HFFc6 (cell line): ENCODE data around the gene TMEM63A. TPM values are rescaled to one million over a fixed set of nuclear protein-coding genes. Genes with fewer than 3 reads are reported as not detected.
A peak's percentile ranks its signal among the peaks of the same experiment; 100 is the strongest.

Experiments used
- DNase-seq: peaks from one replicate; pipeline ENCODE4 v3.0.0-alpha.2; 2018
- H3K27ac Mint-ChIP-seq: 2 replicates; pipeline ENCODE4 v1.8.0; 2020; ENCODE audit warnings: mild to moderate bottlenecking, mixed read lengths
- H3K27me3 Mint-ChIP-seq: 2 replicates; pipeline ENCODE4 v1.8.0; 2021; ENCODE audit warnings: mild to moderate bottlenecking, moderate library complexity, mixed read lengths; ENCODE audit not compliant: insufficient read depth
- H3K36me3 Mint-ChIP-seq: 2 replicates; pipeline ENCODE4 v1.8.0; 2021; ENCODE audit warnings: low read depth, mixed read lengths
- H3K4me1 Mint-ChIP-seq: 2 replicates; pipeline ENCODE4 v1.8.0; 2020; ENCODE audit warnings: low read depth, mixed read lengths
- H3K4me3 Mint-ChIP-seq: 2 replicates; pipeline ENCODE4 v1.8.0; 2020; ENCODE audit warnings: mild to moderate bottlenecking, moderate library complexity, mixed read lengths
- H3K9me3 Mint-ChIP-seq: 2 replicates; pipeline ENCODE4 v1.8.0; 2020; ENCODE audit warnings: mild to moderate bottlenecking, mixed read lengths
- CTCF ChIP-seq: fragments of 200-600 bp; sonication (generic); IDR thresholded peaks from 2 replicates; pipeline ENCODE4 v1.5.0; 2021; ENCODE audit warnings: antibody characterized with exemption, mild to moderate bottlenecking
- total RNA-seq, 6 experiments: library from RNA; stranded (reverse); fragmentation: NEBNext Ultra II Directional; extraction: Animal tissue kit (Norgen Biotek cat#: 25700); gene quantifications; 2 replicates in 1 of 6; 3 replicates in 5 of 6; pipeline ENCODE4 v1.2.3, GENCODE V29; 2021

The TMEM63A gene
- total RNA-seq, 6 experiments from 2014 or later = 18.9 to 29.1 (median 22.0) TPM

GRCh38 chr1:225886159-225887029, 4.2 kb upstream of the TMEM63A start:
- Mint-ChIP-seq H3K9me3 (no peaks in the 10 kb centered on the region), H3K4me3 (no peak overlapping the region), H3K27me3 (no peaks in the 10 kb centered on the region; the same call in 1 of the 2 replicates), H3K4me1 (peaks cover 10% of the 10 kb centered on the region), H3K36me3 (no peaks in the 10 kb centered on the region), H3K27ac (no peak overlapping the region)
- TF ChIP-seq CTCF = no peak
- no peak for DNase-seq

- Mint-ChIP-seq H3K27ac (no peak overlapping the region), H3K27me3 (no peaks in the 10 kb centered on the region; the same call in 1 of the 2 replicates), H3K36me3 (no peaks in the 10 kb centered on the region), H3K9me3 (no peaks in the 10 kb centered on the region), H3K4me3 (no peak overlapping the region), H3K4me1 (peaks cover 20% of the 10 kb centered on the region)
- no peak for DNase-seq
- no peak for TF ChIP-seq CTCF
Measured at GRCh38 chr1:225885336-225885735, 3.2 kb upstream of the TMEM63A start.

- no peak for DNase-seq
- Mint-ChIP-seq H3K4me1 (peaks cover 34% of the 10 kb centered on the region), H3K27ac (peak overlapping the region; percentile 48; the same call in 1 of the 2 replicates), H3K27me3 (no peaks in the 10 kb centered on the region; the same call in 1 of the 2 replicates), H3K36me3 (no peaks in the 10 kb centered on the region), H3K4me3 (peak overlapping the region; percentile 94), H3K9me3 (no peaks in the 10 kb centered on the region)
- TF ChIP-seq CTCF = no peak
Measured at GRCh38 chr1:225883616-225884265, 1.6 kb upstream of the TMEM63A start.

GRCh38 chr1:225882694-225883615, 775 bp upstream of the TMEM63A start:
- H3K4me1 Mint-ChIP-seq = peaks cover 39% of the 10 kb centered on the region
- peak overlapping the region; percentile 94 for H3K4me3 Mint-ChIP-seq
- H3K27me3 Mint-ChIP-seq = no peaks in the 10 kb centered on the region
- H3K36me3 Mint-ChIP-seq = no peaks in the 10 kb centered on the region
- H3K27ac Mint-ChIP-seq = peak overlapping the region; percentile 73
- DNase-seq = peak; percentile 13
- no peaks in the 10 kb centered on the region for H3K9me3 Mint-ChIP-seq
- no peak for TF ChIP-seq CTCF
